GM18873 (cell line): Measurements from ENCODE around the gene DNM1L.
A peak's percentile ranks its signal among the peaks of the same experiment; 100 is the strongest.

ENCODE experiments used
- ATAC-seq: cut with Tn5 transposase; IDR thresholded peaks from one replicate; pipeline ENCODE4 v1.9.1; 2021; ENCODE audit warnings: mild to moderate bottlenecking, moderate library complexity, moderate number of reproducible peaks; ENCODE audit not compliant: unreplicated experiment, low FRiP score

The DNM1L gene

GRCh38 chr12:32679091-32679919 lies at the start of gene DNM1L:
DNM1L (plus strand) TSS chr12:32679301; CDS start chr12:32679364, 63 bp downstream.
- ATAC-seq: peak; percentile 97

DNA sequence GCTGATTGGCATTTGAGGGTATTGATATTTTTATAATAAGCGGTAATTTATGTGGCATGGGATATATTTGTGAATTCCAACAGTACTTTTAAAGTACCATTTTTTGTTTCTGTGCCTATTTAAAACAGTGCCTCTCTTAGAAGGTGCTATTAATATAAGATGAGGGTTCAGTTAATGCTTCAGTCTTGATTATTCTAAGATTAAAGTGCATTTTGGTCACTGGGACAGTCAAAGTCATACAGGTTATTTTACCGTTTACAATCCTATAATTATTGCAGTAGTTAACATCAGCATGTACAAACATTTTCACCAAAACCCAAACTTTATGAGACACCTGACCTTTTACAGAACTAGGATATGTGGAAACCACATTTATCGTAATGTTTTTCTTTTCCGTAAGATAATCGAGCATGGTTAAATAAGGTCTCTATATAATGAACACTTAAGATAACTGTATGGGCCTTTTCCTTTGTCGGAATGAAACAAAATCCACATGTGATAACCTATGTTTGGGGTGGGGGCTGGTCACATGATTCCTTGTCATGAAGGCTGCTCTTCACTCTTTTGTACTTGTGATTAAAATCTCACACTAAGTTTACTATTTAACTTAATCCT lies 37.7 kb upstream of the DNM1L start:
- ATAC-seq: no peak

DNA sequence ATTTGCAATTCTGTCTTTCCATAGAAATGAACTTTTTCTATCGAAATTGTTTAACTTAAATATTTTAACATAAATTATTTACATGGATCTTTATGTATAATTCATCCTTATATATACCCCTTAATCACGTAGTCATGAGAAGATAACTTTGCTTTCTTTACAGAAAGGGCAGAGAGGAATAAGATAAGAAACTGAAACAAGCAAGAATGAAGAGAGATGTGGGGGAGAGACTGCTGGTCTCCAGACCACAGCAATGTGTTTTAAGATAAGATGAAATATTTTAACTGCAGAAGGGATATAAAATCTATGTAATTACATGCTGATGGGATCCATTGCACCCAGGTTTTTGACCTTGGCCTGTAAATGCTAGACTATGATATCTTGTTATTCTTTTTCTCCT lies 34.7 kb upstream of the DNM1L start:
- ATAC-seq: no peak

GRCh38 chr12:32647275-32647674 lies 31.8 kb upstream of the DNM1L start:
- no peak for ATAC-seq

DNA sequence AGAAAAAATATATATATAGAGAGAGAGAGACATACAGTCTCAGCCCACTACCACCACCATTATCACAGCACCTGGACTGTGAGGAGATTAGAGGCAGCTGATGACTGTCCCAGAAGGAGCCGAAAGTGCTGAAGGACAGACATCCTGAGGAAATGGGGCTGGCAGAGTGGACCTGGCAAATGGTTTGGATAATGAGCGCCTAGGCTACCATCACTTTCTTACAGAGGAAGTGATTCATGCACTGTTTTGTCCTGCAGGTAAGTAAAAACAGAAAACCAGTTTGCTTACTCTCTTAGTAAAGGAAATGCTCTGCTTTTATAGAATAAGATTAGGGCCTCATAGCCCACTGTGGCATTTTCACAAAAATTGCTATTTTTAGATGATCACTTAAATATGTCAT lies 28.6 kb upstream of the DNM1L start:
- no peak for ATAC-seq

GRCh38 chr12:32651151-32651955 lies 27.7 kb upstream of the DNM1L start:
- no peak for ATAC-seq

DNA sequence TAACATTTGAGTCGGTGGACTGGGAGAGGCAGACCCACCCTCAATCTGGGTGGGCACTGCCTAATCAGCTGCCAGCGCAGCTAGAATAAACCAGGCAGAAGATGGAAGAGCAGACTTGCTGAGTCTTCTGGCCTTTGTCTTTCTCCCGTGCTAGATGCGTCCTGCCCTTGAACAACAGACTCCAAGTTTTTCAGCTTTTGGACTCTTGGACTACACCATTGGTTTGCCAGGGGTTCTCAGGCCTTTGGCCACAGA lies 27.2 kb upstream of the DNM1L start:
- no peak for ATAC-seq

DNA sequence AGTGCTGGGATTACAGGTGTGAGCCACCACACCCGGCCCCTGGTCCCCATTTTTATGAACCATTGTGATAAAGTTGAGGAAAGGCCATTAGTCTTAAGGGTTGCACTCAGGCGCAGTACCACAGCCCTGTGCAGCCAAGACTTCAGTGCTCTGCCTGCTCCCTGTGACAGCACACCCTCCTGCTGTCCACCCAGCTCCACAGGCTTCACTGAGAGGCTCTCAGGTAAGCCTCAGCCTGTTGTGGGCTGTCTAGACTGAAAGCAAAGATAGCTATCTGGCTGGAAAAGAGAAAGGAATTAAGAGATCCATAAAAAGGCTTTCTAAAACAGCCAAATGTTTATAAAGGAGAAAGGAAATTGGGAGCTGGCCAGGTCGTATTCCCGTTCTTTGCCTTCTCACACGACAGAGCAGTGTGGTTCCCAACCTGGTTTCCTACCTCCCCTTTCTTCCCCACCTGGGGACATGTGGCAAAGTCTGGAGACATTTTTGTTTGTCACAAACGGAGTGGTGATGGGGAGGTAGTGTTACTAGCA lies 19.1 kb upstream of the DNM1L start:
- no peak for ATAC-seq

DNA sequence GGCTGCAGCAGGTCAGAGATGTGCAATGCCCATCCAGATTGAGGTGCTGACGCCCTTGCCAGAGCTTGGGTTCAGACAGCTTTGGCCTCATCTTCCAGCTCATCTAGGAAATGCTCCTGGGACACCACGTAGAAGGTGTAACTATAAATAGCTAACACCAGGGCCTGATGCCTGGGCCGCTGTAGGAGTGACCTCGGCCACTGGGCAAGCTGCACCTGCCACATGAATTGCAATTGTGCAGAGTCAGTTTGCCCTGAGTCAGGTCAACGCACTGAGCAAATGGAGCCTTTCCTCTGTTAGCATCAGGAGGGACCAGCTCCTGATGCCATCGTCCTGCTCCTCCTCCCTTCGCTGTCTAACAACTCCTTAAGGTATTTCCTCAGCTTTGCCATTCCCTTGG lies 17.4 kb upstream of the DNM1L start:
- no peak for ATAC-seq

DNA sequence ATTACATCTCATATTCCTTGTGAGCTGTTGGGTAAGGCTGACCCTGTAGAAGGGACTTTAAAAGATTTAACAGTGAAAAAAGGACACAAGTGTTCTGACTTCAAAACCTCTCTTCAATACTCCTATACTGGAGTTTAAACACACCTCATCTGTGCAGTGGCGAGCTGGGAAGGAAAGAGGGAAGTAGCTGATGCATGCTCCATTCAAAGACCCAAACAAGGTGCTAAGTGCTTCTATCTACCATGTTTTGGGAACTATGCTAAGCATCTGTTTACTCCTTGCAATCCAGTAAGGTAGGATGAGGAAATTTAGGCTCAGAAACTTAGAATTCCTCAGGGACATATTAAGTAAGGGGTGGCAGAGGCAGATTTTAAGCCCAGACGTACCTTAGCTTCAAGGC lies 16.4 kb upstream of the DNM1L start:
- no peak for ATAC-seq

DNA sequence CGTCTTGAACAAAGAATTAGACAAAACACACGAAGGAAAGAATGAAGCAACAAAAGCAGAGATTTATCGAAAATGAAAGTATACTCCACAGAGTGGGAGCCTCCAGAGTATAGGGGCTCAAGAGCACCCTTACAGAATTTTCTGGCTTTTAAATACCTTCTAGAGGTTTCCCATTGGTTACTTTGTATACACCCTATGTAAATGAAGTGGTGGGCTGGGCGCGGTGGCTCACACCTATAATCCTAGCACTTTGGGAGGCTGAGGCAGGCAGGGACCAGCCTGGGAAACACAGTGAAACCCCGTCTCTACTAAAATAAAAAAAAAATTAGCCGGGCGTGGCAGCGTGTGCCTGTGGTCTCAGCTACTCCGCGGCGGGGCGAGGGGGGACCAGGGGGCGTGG lies 13.1 kb upstream of the DNM1L start:
- ATAC-seq: no peak

GRCh38 chr12:32669584-32669983 lies 9.5 kb upstream of the DNM1L start:
- no peak for ATAC-seq

GRCh38 chr12:32671930-32672780 lies 6.9 kb upstream of the DNM1L start:
- no peak for ATAC-seq

GRCh38 chr12:32679920-32680237 lies 778 bp downstream of the DNM1L start:
- ATAC-seq: no peak

DNA sequence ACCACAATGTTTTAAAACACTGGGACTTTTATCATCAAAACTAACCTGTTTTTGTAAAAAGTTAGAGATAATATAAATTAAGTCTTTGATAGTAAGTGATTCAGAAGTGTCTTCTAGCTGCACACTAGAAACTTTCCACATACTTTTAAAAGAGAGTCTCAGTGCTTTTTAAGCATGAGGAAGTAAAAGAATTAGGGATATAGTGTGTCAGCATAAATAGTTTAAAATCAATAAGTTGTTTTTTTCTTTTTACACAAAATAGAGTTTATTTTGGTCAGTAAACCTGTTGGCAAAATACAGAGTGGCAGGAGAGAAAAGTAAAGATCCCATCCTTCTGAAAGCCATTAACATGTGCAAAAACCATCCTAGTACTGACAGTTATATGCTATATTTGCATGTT lies 1.7 kb downstream of the DNM1L start:
- ATAC-seq: no peak

DNA sequence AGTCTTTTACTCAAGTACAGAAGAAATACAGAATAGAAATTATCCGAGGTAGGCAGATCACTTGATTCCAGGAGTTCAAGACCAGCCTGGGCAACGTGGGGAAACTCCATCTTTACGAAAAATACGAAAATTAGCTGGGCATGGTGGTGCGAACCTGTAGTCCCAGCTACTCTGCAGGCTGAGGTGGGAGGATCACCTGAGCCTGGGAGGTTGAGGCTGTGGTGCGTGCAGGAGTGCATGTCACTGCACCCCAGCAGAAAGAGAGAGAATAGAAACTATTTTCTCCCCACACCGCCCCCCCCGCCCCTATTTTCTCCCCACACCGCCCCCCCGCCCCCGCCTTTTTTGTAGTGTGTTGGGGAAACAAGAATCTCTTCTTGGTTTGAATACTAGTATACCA lies 2.2 kb downstream of the DNM1L start:
- ATAC-seq: no peak

- ATAC-seq: no peak
Measured at GRCh38 chr12:32686340-32686739, 7.2 kb downstream of the DNM1L start.

- ATAC-seq: no peak
Measured at GRCh38 chr12:32688786-32689185, 9.7 kb downstream of the DNM1L start.

DNA sequence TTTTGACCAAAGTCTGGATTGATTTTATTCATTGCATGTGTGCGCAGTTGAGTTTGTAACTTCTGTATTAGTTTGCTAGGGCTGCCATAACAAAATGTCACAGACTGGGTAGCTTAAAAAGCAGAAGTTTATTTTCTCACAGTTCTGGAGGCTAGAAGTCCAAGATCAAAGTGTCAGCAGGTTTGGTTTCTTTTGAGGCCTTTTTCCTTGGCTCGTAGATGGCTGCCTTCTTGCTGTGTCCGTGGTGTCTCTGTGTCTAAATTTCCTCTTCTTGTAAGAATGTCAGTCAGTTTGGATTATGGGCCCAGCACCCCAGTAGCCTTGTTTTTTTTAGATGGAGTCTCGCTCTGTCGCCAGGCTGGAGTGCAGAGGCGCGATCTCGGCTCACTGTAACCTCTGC lies 11.8 kb downstream of the DNM1L start:
- ATAC-seq: no peak

DNA sequence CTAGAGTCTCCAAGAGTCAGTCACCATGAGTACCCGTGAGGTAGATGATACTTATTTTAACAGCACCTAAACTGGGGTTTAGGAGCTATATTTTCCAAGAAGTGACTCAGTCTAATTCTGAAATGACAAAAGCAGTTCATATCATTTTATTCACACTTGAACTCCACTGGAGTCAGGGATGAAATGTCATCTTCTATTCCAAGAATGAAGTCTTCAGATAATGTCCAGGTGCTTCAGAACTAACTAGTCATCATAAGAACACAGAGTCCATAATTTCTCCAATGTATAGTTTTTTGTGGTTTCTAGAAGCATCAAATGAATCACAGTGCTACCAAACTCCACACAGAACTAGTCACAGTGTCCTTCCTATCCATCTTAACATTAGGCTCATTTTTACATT lies 13.3 kb downstream of the DNM1L start:
- no peak for ATAC-seq

- no peak for ATAC-seq
Measured at GRCh38 chr12:32693036-32693435, 13.9 kb downstream of the DNM1L start.
